GM12872 (cell line): ENCODE data around the gene ZFYVE27.

Source experiments
- CTCF ChIP-seq: IDR thresholded peaks from 3 replicates; pipeline ENCODE4 v1.5.1; 2011; ENCODE audit warnings: low read depth, mild to moderate bottlenecking, low read length, moderate library complexity; ENCODE audit not compliant: insufficient read depth

Gene ZFYVE27

DNA sequence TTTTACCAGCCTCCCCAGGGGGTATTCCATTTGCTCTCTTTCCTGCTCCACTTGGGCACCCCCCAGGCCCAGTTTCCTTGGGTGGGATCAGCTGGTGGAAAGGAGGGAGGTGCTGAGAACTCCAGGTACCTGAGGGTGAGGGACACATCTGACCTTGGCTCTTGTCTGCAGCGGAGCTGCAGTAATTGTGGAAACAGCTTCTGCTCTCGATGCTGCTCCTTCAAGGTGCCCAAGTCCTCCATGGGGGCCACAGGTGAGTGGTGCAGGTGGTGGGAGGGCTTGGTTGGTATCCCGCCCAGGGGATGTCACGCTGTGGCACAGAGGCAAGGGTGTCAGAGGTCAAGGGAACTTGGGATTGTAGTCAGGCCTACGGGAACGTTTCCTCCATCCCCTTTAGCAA, 20.5 kb downstream of the ZFYVE27 start:
- no peak for TF ChIP-seq CTCF

DNA sequence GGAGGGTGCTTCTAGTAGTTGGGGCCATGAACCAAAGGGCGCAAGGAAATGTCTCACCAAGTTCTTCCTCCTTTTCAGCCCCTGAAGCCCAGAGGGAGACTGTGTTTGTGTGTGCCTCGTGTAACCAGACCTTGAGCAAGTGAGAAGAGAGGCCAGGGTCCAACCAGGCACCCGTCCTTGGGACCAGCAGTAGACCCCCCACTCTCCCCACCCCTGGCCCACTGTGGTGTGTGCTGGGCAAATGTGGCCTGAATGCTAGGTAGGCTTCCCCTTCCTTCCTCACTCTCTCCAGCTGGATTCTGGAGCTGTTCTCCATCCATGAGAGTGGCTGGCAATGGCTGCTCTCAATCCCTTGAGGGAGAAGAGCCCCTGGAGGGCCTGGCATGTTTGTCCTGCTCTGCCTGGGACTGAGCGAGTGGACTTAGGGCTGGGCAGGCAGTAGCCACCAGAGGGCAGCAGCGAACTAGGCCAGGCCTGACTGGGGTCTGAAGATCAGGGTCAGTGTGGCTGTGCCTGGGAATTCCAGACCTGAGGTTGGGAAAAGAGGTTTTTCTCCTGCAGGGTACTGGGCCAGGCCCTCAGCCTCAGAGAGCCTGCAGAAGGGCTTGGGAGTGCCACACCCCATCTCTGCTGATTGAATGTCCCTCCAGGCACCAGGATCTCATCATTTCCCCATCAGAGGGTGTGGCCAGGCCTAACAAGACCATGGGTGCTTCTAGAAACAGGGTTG, 22.4 kb downstream of the ZFYVE27 start:
- TF ChIP-seq CTCF: peak; percentile 93

- no peak for TF ChIP-seq CTCF
These were observed 23.0 kb downstream of the ZFYVE27 start for GRCh38 chr10:97759946-97760345.

- no peak for TF ChIP-seq CTCF
These were observed 23.7 kb downstream of the ZFYVE27 start for GRCh38 chr10:97760461-97761257.

DNA sequence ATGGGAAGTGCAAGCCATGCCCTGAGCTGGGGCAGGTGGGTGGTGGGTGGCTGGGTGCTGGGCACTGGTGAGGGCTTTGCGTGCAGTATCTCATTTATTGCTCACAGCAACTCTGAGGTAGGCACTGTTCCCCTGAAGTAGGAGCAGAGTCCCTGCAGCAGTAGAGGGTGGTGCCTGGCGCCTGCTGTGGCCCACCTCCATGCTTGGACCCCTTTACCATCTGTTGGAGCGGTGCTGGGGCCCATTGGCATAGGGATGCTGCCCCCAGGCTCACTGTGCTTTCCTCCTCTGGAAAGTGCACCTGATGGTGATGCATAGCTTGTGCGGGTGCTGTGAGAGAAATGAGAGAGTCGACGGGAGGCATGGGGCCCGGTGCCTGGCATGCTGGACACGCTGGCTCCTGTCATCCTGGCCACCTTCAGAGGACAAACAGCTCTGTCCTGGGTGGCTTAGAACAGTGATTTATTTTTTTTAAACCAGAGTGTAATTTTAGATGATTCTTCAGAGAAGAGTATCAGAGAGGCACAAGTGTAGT, 24.5 kb downstream of the ZFYVE27 start:
- no peak for TF ChIP-seq CTCF

DNA sequence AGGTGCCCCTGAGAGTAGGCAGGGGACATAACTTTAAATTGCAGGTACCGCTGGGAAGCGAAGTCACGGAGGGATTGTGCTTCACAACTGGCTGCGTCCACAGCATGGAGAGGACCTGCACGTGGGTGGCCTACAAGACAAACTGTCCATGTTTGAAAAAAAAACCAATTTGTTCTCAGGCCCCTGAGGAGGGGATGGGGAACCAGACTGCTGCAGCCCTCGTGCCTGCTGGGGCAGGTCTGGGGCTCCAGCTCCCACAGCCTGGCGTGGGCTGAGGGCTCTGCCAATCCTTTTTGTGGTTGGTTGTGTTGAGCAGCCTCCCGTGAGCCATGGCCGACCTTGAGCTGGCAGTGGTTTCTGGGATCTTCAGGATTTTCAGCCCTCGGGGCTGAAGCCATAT, 25.1 kb downstream of the ZFYVE27 start:
- TF ChIP-seq CTCF: no peak

- TF ChIP-seq CTCF: no peak
These were observed 25.9 kb downstream of the ZFYVE27 start for GRCh38 chr10:97762816-97763215.
